GM19023 (cell line): ENCODE results near the gene SPATA9.

Experiments used
- ATAC-seq: cut with Tn5 transposase; IDR thresholded peaks from one replicate; pipeline ENCODE4 v1.9.1; 2021; ENCODE audit warnings: mild to moderate bottlenecking, moderate library complexity; ENCODE audit not compliant: unreplicated experiment

Gene SPATA9

GRCh38 chr5:95621839-95622629 is 60.8 kb downstream of the SPATA9 start:
- ATAC-seq = no peak

- peak; percentile 51 for ATAC-seq
Observed at GRCh38 chr5:95620870-95621838, 61.6 kb downstream of the SPATA9 start.

- ATAC-seq = peak; percentile 69
Observed at GRCh38 chr5:95620030-95620869, 62.5 kb downstream of the SPATA9 start, which contains the start of gene GPR150. GPR150 (plus strand) TSS chr5:95620087; CDS start chr5:95620276, 189 bp downstream.

GRCh38 chr5:95619514-95620029 is 63.2 kb downstream of the SPATA9 start:
- no peak for ATAC-seq

- no peak for ATAC-seq
Observed at GRCh38 chr5:95619096-95619495, 63.7 kb downstream of the SPATA9 start.

GRCh38 chr5:95617057-95617456 is 65.7 kb downstream of the SPATA9 start:
- no peak for ATAC-seq

- ATAC-seq = no peak
Observed at GRCh38 chr5:95615164-95615467, 67.7 kb downstream of the SPATA9 start.

- no peak for ATAC-seq
Observed at GRCh38 chr5:95613514-95613913, 69.3 kb downstream of the SPATA9 start.

GRCh38 chr5:95611396-95611795 is 71.4 kb downstream of the SPATA9 start:
- ATAC-seq = no peak

GRCh38 chr5:95610546-95610945 is 72.2 kb downstream of the SPATA9 start:
- ATAC-seq = no peak

GRCh38 chr5:95609711-95610110 is 73.1 kb downstream of the SPATA9 start:
- ATAC-seq = no peak
